GM04503 (cell line): Measurements from ENCODE around the gene ELK1.
"Not testable (repeated sequence)": the region's sequence is repeated elsewhere in the genome, so short reads cannot be mapped to it uniquely, and the experiment has no call there.

Source experiments
- DNase-seq: peaks from one replicate; pipeline ENCODE4 v3.0.0-alpha.2; 2012; ENCODE audit warnings: low read depth

Gene ELK1

GRCh38 chrX:47611489-47611888 lies 38.9 kb downstream of the ELK1 start:
- DNase-seq = no peak

- no peak for DNase-seq
These were observed 39.9 kb downstream of the ELK1 start for GRCh38 chrX:47610511-47610910.

GRCh38 chrX:47608130-47608810 lies 42.1 kb downstream of the ELK1 start:
- no peak for DNase-seq

- no peak for DNase-seq
These were observed 43.3 kb downstream of the ELK1 start for GRCh38 chrX:47607091-47607490.

- DNase-seq = no peak
These were observed 45.3 kb downstream of the ELK1 start for GRCh38 chrX:47605024-47605423.

GRCh38 chrX:47603125-47603524 lies 47.2 kb downstream of the ELK1 start:
- not testable (repeated sequence) for DNase-seq

GRCh38 chrX:47597222-47597621 lies 53.1 kb downstream of the ELK1 start:
- no peak for DNase-seq

GRCh38 chrX:47596256-47596655 lies 54.1 kb downstream of the ELK1 start:
- no peak for DNase-seq

- no peak for DNase-seq
These were observed 54.6 kb downstream of the ELK1 start for GRCh38 chrX:47595716-47596251.

GRCh38 chrX:47593522-47593921 lies 56.8 kb downstream of the ELK1 start:
- DNase-seq = no peak

GRCh38 chrX:47590984-47591383 lies 59.4 kb downstream of the ELK1 start:
- no peak for DNase-seq

GRCh38 chrX:47587906-47588735 lies 62.2 kb downstream of the ELK1 start:
- no peak for DNase-seq

- no peak for DNase-seq
These were observed 63.1 kb downstream of the ELK1 start for GRCh38 chrX:47587091-47587891.

- no peak for DNase-seq
These were observed 64.1 kb downstream of the ELK1 start for GRCh38 chrX:47586043-47586787.
